Choroid plexus epithelial cell (primary cell): ENCODE data around the gene STK10.
"Not testable (repeated sequence)": the region's sequence is repeated elsewhere in the genome, so short reads cannot be mapped to it uniquely, and the experiment has no call there.

Experiments used
- DNase-seq: peaks from one replicate; pipeline ENCODE4 v3.0.0-alpha.2; 2010; ENCODE audit warnings: low read depth
- H3K4me3 ChIP-seq: 2 replicates; pipeline ENCODE4 v1.5.1; 2011; ENCODE audit warnings: low read depth, mild to moderate bottlenecking, control low read depth, low read length, moderate library complexity
- CTCF ChIP-seq: conservative IDR thresholded peaks from 2 replicates; pipeline ENCODE4 v1.5.1; 2011; ENCODE audit warnings: low read depth, mild to moderate bottlenecking, control low read depth, inconsistent platforms, low read length, moderate library complexity

Gene STK10

GRCh38 chr5:172223901-172224873 lies 36.2 kb upstream of the STK10 start:
- TF ChIP-seq CTCF, result no peak
- DNase-seq, result no peak
- no peak overlapping the region for H3K4me3 ChIP-seq

GRCh38 chr5:172219296-172219695 lies 31.3 kb upstream of the STK10 start:
- DNase-seq, result no peak
- no peak overlapping the region for H3K4me3 ChIP-seq
- no peak for TF ChIP-seq CTCF

- DNase-seq, result peak; percentile 4
- H3K4me3 ChIP-seq, result no peak overlapping the region
- TF ChIP-seq CTCF, result no peak
Measured at GRCh38 chr5:172216345-172216744, 28.3 kb upstream of the STK10 start.

- TF ChIP-seq CTCF, result no peak
- H3K4me3 ChIP-seq, result no peak overlapping the region
- no peak for DNase-seq
Measured at GRCh38 chr5:172213126-172213525, 25.1 kb upstream of the STK10 start.

- H3K4me3 ChIP-seq, result no peak overlapping the region
- no peak for DNase-seq
- TF ChIP-seq CTCF, result no peak
Measured at GRCh38 chr5:172211676-172212075, 23.7 kb upstream of the STK10 start.

- no peak for DNase-seq
- H3K4me3 ChIP-seq, result no peak overlapping the region
- no peak for TF ChIP-seq CTCF
Measured at GRCh38 chr5:172209714-172210113, 21.7 kb upstream of the STK10 start.

GRCh38 chr5:172207511-172207910 lies 19.5 kb upstream of the STK10 start:
- no peak for TF ChIP-seq CTCF
- no peak overlapping the region for H3K4me3 ChIP-seq
- no peak for DNase-seq

GRCh38 chr5:172205984-172206383 lies 18.0 kb upstream of the STK10 start:
- not testable (repeated sequence) for H3K4me3 ChIP-seq, DNase-seq
